ENCODE data around the gene BHLHA15. TPM values are rescaled to one million over a fixed set of nuclear protein-coding genes. Genes with fewer than 3 reads are reported as not detected.

BHLHA15 gene
- 3.3 TPM for total RNA-seq

GRCh38 chr7:98211221-98211675, at the start of gene BHLHA15:
Gene BHLHA15, plus strand, starts transcription at chr7:98211439. Its CDS starts 871 bp downstream, at chr7:98212310.
- DNase-seq (ENCODE audit: low spot score): no peak

GRCh38 chr7:98162758-98163157, 48.5 kb upstream of the BHLHA15 start:
- no peak for DNase-seq (ENCODE audit: low spot score)

GRCh38 chr7:98163269-98163668, 48.0 kb upstream of the BHLHA15 start:
- DNase-seq (ENCODE audit: low spot score): no peak

- no peak for DNase-seq (ENCODE audit: low spot score)
These were observed 47.3 kb upstream of the BHLHA15 start for GRCh38 chr7:98163704-98164494.

- peak; percentile 53 for DNase-seq (ENCODE audit: low spot score)
These were observed 45.2 kb upstream of the BHLHA15 start for GRCh38 chr7:98165827-98166667.

GRCh38 chr7:98166668-98166970, 44.6 kb upstream of the BHLHA15 start:
- no peak for DNase-seq (ENCODE audit: low spot score)

- no peak for DNase-seq (ENCODE audit: low spot score)
These were observed 43.6 kb upstream of the BHLHA15 start for GRCh38 chr7:98167653-98168052.

- peak; percentile 59 for DNase-seq (ENCODE audit: low spot score)
These were observed 42.9 kb upstream of the BHLHA15 start for GRCh38 chr7:98168181-98168903.

GRCh38 chr7:98168904-98169621, 42.2 kb upstream of the BHLHA15 start:
- no peak for DNase-seq (ENCODE audit: low spot score)

- no peak for DNase-seq (ENCODE audit: low spot score)
These were observed 40.3 kb upstream of the BHLHA15 start for GRCh38 chr7:98170966-98171365.

- no peak for DNase-seq (ENCODE audit: low spot score)
These were observed 39.8 kb upstream of the BHLHA15 start for GRCh38 chr7:98171449-98171848.

GRCh38 chr7:98174334-98175259, 36.6 kb upstream of the BHLHA15 start:
- DNase-seq (ENCODE audit: low spot score): peak; percentile 54

GRCh38 chr7:98175260-98175940, 35.8 kb upstream of the BHLHA15 start:
- DNase-seq (ENCODE audit: low spot score): no peak

GRCh38 chr7:98177553-98177952, 33.7 kb upstream of the BHLHA15 start:
- no peak for DNase-seq (ENCODE audit: low spot score)

GRCh38 chr7:98178321-98178720, 32.9 kb upstream of the BHLHA15 start:
- DNase-seq (ENCODE audit: low spot score): peak; percentile 19

- no peak for DNase-seq (ENCODE audit: low spot score)
These were observed 32.3 kb upstream of the BHLHA15 start for GRCh38 chr7:98178762-98179490.

- DNase-seq (ENCODE audit: low spot score): no peak
These were observed 30.5 kb upstream of the BHLHA15 start for GRCh38 chr7:98180751-98181150.

GRCh38 chr7:98185101-98185500, 26.1 kb upstream of the BHLHA15 start:
- no peak for DNase-seq (ENCODE audit: low spot score)

GRCh38 chr7:98186452-98187137, 24.6 kb upstream of the BHLHA15 start:
- DNase-seq (ENCODE audit: low spot score): no peak
